Measurements from ENCODE around the gene SAE1. TPM values are rescaled to one million over a fixed set of nuclear protein-coding genes. Genes with fewer than 3 reads are reported as not detected.

Gene SAE1
- total and polyA plus RNA-seq, 12 donors: 11.9 to 60.2 (median 45.5) TPM

GRCh38 chr19:47143322-47144073 is 12.9 kb downstream of the SAE1 start:
- intact Hi-C loops (cut with DNase I): loop anchor here in 1 of 10 donors (10.0 kb wide), 1 partner anchor 51 kb away; no protein-coding TSS in a partner anchor
- no peak for TF ChIP-seq CTCF (IDR thresholded peaks at IDR 0.05)
- H3K36me3 ChIP-seq: peaks cover 0 to 74% (median 28%) of the 10 kb centered on the region in 9 donors
- peaks cover 0 to 9% (median 0%) of the 10 kb centered on the region in 9 donors for H3K4me1 ChIP-seq
- no peak overlapping the region for H3K4me3 ChIP-seq
- no peak for ATAC-seq
- no peaks in the 10 kb centered on the region for H3K27me3 ChIP-seq
- WGBS, 2 donors: 89 to 91% methylated on average over 11 of the region's 11 CpGs
- no peak overlapping the region for H3K27ac ChIP-seq
- H3K9me3 ChIP-seq: no peaks in the 10 kb centered on the region
- no peak for DNase-seq

- 89 to 94% methylated on average over 13 of the region's 13 CpGs for WGBS, 2 donors
- no peak for TF ChIP-seq CTCF (IDR thresholded peaks at IDR 0.05)
- H3K27ac ChIP-seq: no peak overlapping the region
- no peaks in the 10 kb centered on the region for H3K9me3 ChIP-seq
- no peaks in the 10 kb centered on the region for H3K27me3 ChIP-seq
- H3K36me3 ChIP-seq: peaks cover 0 to 77% (median 28%) of the 10 kb centered on the region in 9 donors
- intact Hi-C loops (cut with DNase I): loop anchor here in 4 of 10 donors (5.0 to 10.0 kb wide), 4 partner anchors 50 to 103 kb away; no protein-coding TSS in a partner anchor
- H3K4me3 ChIP-seq: no peak overlapping the region
- DNase-seq: no peak
- ATAC-seq: no peak
- peaks cover 0 to 9% (median 2%) of the 10 kb centered on the region in 9 donors for H3K4me1 ChIP-seq
Observed at GRCh38 chr19:47144630-47145029, 14.0 kb downstream of the SAE1 start.

- Histone ChIP-seq H3K36me3 (peaks cover 0 to 85% (median 33%) of the 10 kb centered on the region in 9 donors), H3K27ac (no peak overlapping the region), H3K27me3 (no peaks in the 10 kb centered on the region), H3K4me3 (no peak overlapping the region), H3K4me1 (peaks cover 0 to 12% (median 6%) of the 10 kb centered on the region in 9 donors), H3K9me3 (no peaks in the 10 kb centered on the region)
- WGBS, 2 donors: 92 to 95% methylated on average over 5 of the region's 5 CpGs
- TF ChIP-seq CTCF (IDR thresholded peaks at IDR 0.05): no peak
- DNase-seq (no peak), ATAC-seq (no peak)
- intact Hi-C loops (cut with DNase I): loop anchor here in 4 of 10 donors (5.0 to 10.0 kb wide), 4 partner anchors 49 to 101 kb away; no protein-coding TSS in a partner anchor
Observed at GRCh38 chr19:47145639-47146486, 15.2 kb downstream of the SAE1 start.

- WGBS, 2 donors: 88 to 89% methylated on average over 2 of the region's 2 CpGs
- H3K4me1 ChIP-seq: peaks cover 0 to 10% (median 4%) of the 10 kb centered on the region in 9 donors
- ATAC-seq: no peak
- H3K36me3 ChIP-seq: peaks cover 0 to 94% (median 41%) of the 10 kb centered on the region in 9 donors
- no peak overlapping the region for H3K27ac ChIP-seq
- intact Hi-C loops (cut with DNase I): loop anchor here in 4 of 10 donors (5.0 to 10.0 kb wide), 4 partner anchors 48 to 100 kb away; no protein-coding TSS in a partner anchor
- no peak for DNase-seq
- no peaks in the 10 kb centered on the region for H3K9me3 ChIP-seq
- no peak for TF ChIP-seq CTCF (IDR thresholded peaks at IDR 0.05)
- no peak overlapping the region for H3K4me3 ChIP-seq
- no peaks in the 10 kb centered on the region for H3K27me3 ChIP-seq
Observed at GRCh38 chr19:47146920-47147319, 16.3 kb downstream of the SAE1 start.

All from heart right ventricle (tissue), 16 donors.